ENCODE results near the gene ARHGAP1. TPM values are rescaled to one million over a fixed set of nuclear protein-coding genes. Genes with fewer than 3 reads are reported as not detected.

ARHGAP1 gene
- total RNA-seq, 2 donors from 2014 or later: 66.6 to 68.9 TPM

Other genes starting within 250 kb of the ARHGAP1 start
- 10 to 100 TPM; 50.7 to 72.4 TPM for gene AMBRA1, start 106.6 kb downstream of the ARHGAP1 start, total RNA-seq
- 1 to 10 TPM; 6.2 to 6.4 TPM for gene HARBI1, start 83.4 kb downstream of the ARHGAP1 start, total RNA-seq
- 10 to 100 TPM; 93.9 to 96.6 TPM for gene ATG13, start 83.1 kb downstream of the ARHGAP1 start, total RNA-seq
- gene ZNF408, start 412 bp upstream of the ARHGAP1 start, total RNA-seq: 10 to 100 TPM; 14.4 to 15.0 TPM
- under 1 TPM in 1 of 2 donors, not detected in 1; 0.17 TPM for gene F2, start 18.6 kb upstream of the ARHGAP1 start, total RNA-seq
- gene CKAP5, start 145.7 kb upstream of the ARHGAP1 start, total RNA-seq: 100 to 1,000 TPM in 1 of 2 donors, 10 to 100 TPM in 1; 98.1 to 164 TPM
- gene LRP4, start 217.9 kb upstream of the ARHGAP1 start, total RNA-seq: 1 to 10 TPM in 1 of 2 donors, under 1 TPM in 1; 0.90 to 2.6 TPM
- gene CSTPP1, start 236.1 kb upstream of the ARHGAP1 start, total RNA-seq: 10 to 100 TPM; 20.9 to 23.8 TPM